Measurements from ENCODE around the gene LINS1.

The LINS1 gene

DNA sequence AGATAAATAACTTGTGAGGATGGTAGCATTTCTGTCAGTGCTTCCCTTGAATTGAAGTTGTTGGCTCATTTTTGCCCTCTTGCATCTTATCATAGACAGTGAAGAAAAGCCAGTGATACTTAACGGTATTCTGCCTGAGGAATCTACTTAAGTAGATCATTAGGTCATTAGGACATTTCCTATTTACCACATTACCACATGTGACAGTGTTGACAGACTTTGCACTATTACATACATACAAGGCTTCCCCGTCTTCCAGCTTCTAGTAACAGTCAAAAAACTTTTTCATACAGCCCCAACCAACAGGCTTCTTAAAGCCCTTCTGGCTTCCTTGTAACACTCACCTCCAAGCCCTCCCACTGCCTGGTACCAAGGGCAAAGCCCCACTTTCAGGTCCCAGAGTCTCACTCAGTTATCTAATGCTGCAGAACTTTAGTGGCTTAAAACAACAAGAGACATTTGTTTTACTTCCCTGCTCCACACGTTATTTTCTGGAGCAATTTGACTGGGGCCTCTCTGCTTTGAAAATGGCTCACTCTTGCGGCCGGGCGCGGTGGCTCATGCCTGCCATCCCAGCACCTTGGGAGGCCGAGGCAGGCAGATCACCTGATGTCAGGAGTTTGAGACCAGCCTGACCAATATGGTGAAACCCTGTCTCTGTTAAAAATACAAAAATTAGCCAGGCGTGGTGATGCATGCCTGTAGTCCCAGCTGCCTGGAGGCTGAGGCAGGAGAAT, 40.4 kb upstream of the LINS1 start:
- TF ChIP-seq, protein P1, sequence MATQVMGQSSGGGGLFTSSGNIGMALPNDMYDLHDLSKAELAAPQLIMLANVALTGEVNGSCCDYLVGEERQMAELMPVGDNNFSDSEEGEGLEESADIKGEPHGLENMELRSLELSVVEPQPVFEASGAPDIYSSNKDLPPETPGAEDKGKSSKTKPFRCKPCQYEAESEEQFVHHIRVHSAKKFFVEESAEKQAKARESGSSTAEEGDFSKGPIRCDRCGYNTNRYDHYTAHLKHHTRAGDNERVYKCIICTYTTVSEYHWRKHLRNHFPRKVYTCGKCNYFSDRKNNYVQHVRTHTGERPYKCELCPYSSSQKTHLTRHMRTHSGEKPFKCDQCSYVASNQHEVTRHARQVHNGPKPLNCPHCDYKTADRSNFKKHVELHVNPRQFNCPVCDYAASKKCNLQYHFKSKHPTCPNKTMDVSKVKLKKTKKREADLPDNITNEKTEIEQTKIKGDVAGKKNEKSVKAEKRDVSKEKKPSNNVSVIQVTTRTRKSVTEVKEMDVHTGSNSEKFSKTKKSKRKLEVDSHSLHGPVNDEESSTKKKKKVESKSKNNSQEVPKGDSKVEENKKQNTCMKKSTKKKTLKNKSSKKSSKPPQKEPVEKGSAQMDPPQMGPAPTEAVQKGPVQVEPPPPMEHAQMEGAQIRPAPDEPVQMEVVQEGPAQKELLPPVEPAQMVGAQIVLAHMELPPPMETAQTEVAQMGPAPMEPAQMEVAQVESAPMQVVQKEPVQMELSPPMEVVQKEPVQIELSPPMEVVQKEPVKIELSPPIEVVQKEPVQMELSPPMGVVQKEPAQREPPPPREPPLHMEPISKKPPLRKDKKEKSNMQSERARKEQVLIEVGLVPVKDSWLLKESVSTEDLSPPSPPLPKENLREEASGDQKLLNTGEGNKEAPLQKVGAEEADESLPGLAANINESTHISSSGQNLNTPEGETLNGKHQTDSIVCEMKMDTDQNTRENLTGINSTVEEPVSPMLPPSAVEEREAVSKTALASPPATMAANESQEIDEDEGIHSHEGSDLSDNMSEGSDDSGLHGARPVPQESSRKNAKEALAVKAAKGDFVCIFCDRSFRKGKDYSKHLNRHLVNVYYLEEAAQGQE (IDR thresholded peaks at IDR 0.05; ENCODE audit: insufficient read depth in 1 of 2, low read depth in 2 of 2, low read length in 2 of 2), result no peak
- TF ChIP-seq TAF1 (IDR thresholded peaks at IDR 0.05; ENCODE audit: borderline replicate concordance, insufficient read depth, low read length) (no peak), FOXP2 (optimal IDR thresholded peaks at IDR 0.05; ENCODE audit: borderline replicate concordance, extremely low read depth, extremely low read length, insufficient read depth) (no peak), POLR2AphosphoS5 (IDR thresholded peaks at IDR 0.05; ENCODE audit: low read depth, low read length) (no peak), SIN3A (IDR thresholded peaks at IDR 0.05; ENCODE audit: borderline replicate concordance, insufficient read depth, low read length) (no peak)

DNA sequence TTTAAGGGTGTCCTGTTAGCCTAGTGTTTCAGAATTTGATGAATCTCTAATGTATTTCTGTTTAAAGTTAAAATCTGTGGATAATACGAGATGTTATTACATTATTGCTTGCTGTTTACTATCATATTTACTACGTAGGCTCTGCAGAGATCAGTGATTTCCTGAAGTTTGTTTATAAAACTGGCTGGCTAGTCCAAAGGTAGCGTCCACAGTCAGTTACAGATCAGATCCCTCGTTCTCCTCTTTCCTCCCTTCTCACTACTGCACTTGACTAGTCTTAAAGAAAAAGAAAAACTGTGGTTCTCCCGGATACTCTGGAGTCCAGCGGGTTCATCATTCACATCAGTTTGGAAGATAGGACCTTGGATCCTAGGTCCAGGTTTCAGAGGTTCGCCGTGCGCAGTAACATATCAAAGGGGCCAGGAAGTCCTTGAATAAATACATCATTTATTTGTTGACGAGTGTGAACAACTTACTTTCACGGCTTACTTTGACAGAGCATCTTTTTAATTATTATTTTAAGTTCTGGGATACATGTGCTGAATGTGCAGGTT, 36.3 kb upstream of the LINS1 start:
- TF ChIP-seq SIN3A (IDR thresholded peaks at IDR 0.05; ENCODE audit: borderline replicate concordance, insufficient read depth, low read length), result no peak

DNA sequence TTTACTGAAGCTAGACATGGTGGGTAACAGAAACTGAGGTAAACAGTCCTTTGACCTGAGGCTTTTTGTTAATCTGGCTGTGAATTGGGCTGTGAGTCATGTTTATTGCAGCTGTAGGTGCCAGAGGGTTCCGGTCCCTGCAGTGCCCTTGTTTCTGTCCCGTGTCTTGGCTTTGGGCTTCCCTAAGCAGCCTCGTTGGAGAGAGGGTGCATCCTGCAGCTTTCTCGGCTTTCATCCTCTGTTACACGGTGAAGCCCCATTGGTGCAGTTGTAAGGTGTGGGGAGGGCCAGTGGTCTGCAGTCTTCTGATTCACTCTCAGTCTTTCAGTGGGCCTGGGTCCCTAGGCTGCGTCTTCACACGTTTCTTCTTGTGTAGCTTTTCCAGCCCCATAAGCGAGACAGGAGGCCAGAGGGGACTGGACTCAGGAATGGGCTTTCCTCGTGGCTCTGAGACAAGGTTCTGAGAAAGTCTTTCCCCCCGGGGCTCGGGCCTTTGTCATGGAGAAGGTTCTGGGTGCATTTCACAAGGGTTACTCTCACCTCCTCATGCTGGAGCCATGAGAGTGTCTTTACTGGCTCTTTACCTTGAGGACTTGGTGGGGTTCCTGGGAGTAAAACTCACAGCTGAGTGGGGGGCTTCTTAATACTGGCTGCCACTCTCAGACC, 33.6 kb upstream of the LINS1 start:
- TF ChIP-seq POLR2AphosphoS5 (IDR thresholded peaks at IDR 0.05; ENCODE audit: low read depth, low read length) (no peak), SIN3A (IDR thresholded peaks at IDR 0.05; ENCODE audit: borderline replicate concordance, insufficient read depth, low read length) (no peak), TAF1 (IDR thresholded peaks at IDR 0.05; ENCODE audit: borderline replicate concordance, insufficient read depth, low read length) (no peak), FOXP2 (optimal IDR thresholded peaks at IDR 0.05; ENCODE audit: borderline replicate concordance, extremely low read depth, extremely low read length, insufficient read depth) (no peak)
- TF ChIP-seq, protein P1 (IDR thresholded peaks at IDR 0.05; ENCODE audit: insufficient read depth in 1 of 2, low read depth in 2 of 2, low read length in 2 of 2), result no peak

DNA sequence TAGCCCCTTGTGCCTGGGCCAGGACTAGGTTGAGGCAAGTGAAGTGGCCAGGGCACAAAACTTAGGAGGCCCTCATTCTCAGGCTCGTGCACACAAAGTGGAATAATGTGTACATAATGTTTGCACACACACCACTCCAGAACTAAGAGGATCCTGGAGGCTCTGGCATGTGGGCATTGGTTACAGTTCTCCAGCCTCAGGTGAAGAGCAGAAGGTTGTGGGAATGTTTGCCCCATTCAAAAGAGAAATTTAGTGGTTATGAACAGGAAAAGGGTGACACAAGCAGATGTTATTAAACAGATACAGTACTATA, 31.7 kb upstream of the LINS1 start:
- TF ChIP-seq POLR2AphosphoS5 (IDR thresholded peaks at IDR 0.05; ENCODE audit: low read depth, low read length) (no peak), SIN3A (IDR thresholded peaks at IDR 0.05; ENCODE audit: borderline replicate concordance, insufficient read depth, low read length) (no peak), FOXP2 (optimal IDR thresholded peaks at IDR 0.05; ENCODE audit: borderline replicate concordance, extremely low read depth, extremely low read length, insufficient read depth) (no peak), TAF1 (IDR thresholded peaks at IDR 0.05; ENCODE audit: borderline replicate concordance, insufficient read depth, low read length) (no peak)
- TF ChIP-seq, protein P1 (IDR thresholded peaks at IDR 0.05; ENCODE audit: insufficient read depth in 1 of 2, low read depth in 2 of 2, low read length in 2 of 2), result no peak

DNA sequence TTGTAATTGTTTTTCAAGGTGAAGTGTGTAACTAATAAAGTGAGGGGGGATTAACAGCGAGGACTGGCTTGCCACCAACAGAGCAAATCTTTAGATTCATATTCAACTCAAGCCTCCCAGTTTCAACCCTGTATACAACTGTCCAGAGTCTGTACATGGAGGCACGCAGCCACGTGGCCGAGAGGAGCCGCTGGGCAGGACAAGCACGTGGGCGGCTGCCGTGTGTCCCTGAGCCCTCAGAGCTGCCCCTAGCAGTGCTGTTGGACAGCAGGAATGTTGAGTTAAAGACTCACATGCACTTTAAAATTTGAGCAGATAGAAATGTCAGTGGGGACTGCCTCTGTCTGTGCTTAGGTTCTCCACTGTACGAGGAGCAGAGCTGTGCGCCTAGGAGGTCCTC, 29.8 kb upstream of the LINS1 start:
- TF ChIP-seq TAF1 (IDR thresholded peaks at IDR 0.05; ENCODE audit: borderline replicate concordance, insufficient read depth, low read length) (no peak), FOXP2 (optimal IDR thresholded peaks at IDR 0.05; ENCODE audit: borderline replicate concordance, extremely low read depth, extremely low read length, insufficient read depth) (no peak), POLR2AphosphoS5 (IDR thresholded peaks at IDR 0.05; ENCODE audit: low read depth, low read length) (no peak), SIN3A (IDR thresholded peaks at IDR 0.05; ENCODE audit: borderline replicate concordance, insufficient read depth, low read length) (no peak)
- TF ChIP-seq, protein P1 (IDR thresholded peaks at IDR 0.05; ENCODE audit: insufficient read depth in 1 of 2, low read depth in 2 of 2, low read length in 2 of 2), result no peak

All from PFSK-1 (cell line).